Mesothelial cell of epicardium (in vitro differentiated cells): ENCODE measurements around the gene CDH23. TPM values are rescaled to one million over a fixed set of nuclear protein-coding genes. Genes with fewer than 3 reads are reported as not detected.

Experiments
- DNase-seq, 2 experiments: peaks; one replicate each; pipeline ENCODE4 v3.0.0; 2021; ENCODE audit warnings: low spot score in 2 of 2; ENCODE audit not compliant: unreplicated experiment in 2 of 2
- H3K27ac Mint-ChIP-seq: 2 replicates; pipeline ENCODE4 v1.8.0; 2021; ENCODE audit warnings: mixed read lengths
- H3K27me3 Mint-ChIP-seq: 2 replicates; pipeline ENCODE4 v1.8.0; 2021; ENCODE audit warnings: low read depth, mixed read lengths
- H3K36me3 Mint-ChIP-seq: 2 replicates; pipeline ENCODE4 v1.8.0; 2021; ENCODE audit warnings: mixed read lengths
- H3K4me1 Mint-ChIP-seq: 2 replicates; pipeline ENCODE4 v1.8.0; 2021; ENCODE audit warnings: mixed read lengths
- H3K4me3 Mint-ChIP-seq: 2 replicates; pipeline ENCODE4 v1.8.0; 2021; ENCODE audit warnings: mild to moderate bottlenecking, moderate library complexity, mixed read lengths
- H3K9me3 Mint-ChIP-seq: 2 replicates; pipeline ENCODE4 v1.8.0; 2021; ENCODE audit warnings: mixed read lengths
- total RNA-seq: library from RNA; stranded (reverse); gene quantifications from 3 replicates; pipeline ENCODE4 v1.2.1, GENCODE V29; 2021
- TF ChIP-seq, protein P1 (sequence below): fragments of 200-600 bp; sonication (generic); IDR thresholded peaks from one replicate; pipeline ENCODE4 v1.5.0; 2021; ENCODE audit warnings: antibody characterized with exemption; ENCODE audit not compliant: unreplicated experiment

Gene CDH23
- total RNA-seq, 1 donor from 2014 or later, result 2.5 TPM

GRCh38 chr10:71671994-71672946 is 275.6 kb downstream of the CDH23 start:
- TF ChIP-seq, protein P1, sequence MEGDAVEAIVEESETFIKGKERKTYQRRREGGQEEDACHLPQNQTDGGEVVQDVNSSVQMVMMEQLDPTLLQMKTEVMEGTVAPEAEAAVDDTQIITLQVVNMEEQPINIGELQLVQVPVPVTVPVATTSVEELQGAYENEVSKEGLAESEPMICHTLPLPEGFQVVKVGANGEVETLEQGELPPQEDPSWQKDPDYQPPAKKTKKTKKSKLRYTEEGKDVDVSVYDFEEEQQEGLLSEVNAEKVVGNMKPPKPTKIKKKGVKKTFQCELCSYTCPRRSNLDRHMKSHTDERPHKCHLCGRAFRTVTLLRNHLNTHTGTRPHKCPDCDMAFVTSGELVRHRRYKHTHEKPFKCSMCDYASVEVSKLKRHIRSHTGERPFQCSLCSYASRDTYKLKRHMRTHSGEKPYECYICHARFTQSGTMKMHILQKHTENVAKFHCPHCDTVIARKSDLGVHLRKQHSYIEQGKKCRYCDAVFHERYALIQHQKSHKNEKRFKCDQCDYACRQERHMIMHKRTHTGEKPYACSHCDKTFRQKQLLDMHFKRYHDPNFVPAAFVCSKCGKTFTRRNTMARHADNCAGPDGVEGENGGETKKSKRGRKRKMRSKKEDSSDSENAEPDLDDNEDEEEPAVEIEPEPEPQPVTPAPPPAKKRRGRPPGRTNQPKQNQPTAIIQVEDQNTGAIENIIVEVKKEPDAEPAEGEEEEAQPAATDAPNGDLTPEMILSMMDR, result no peak
- H3K4me1 Mint-ChIP-seq, result peaks cover 14% of the 10 kb centered on the region
- no peak for DNase-seq
- H3K4me3 Mint-ChIP-seq, result no peak overlapping the region
- H3K9me3 Mint-ChIP-seq, result no peaks in the 10 kb centered on the region
- no peaks in the 10 kb centered on the region for H3K36me3 Mint-ChIP-seq
- no peak overlapping the region for H3K27ac Mint-ChIP-seq
- H3K27me3 Mint-ChIP-seq, result peaks cover 30% of the 10 kb centered on the region

DNA sequence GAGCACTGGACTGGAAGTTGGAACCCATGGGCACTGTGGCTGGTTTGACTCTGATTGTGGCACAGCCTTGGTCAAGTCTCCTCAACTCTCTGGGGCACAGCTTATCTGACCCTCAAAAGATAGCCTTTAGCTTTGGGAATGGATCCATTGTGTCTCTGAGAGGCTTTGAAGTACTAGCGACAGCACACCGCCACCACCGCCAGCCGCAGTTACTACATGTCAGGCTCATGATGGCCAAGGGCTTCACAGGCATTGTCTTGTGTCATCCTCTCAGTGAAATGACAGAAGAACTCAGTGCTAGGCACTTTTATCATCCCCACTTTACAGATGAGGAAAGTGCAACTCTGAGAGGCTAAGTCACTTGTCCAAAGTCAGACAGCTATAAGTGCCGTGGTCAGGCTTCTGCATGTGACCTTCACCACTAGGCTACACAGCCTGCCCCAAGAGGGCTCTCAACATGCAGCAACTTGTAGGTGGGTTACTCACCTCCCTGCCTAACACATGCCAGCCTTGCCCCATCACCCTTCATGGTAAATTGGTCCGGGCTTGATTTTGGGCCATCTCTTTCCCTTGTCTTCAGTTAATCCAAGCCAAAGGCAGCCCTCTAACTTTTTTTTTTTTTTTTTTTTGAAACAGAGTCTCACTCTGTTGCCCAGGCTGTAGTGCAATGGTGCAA is 278.7 kb downstream of the CDH23 start:
- Mint-ChIP-seq H3K27me3 (peaks cover 18% of the 10 kb centered on the region), H3K4me3 (no peak overlapping the region), H3K9me3 (no peaks in the 10 kb centered on the region), H3K36me3 (no peaks in the 10 kb centered on the region), H3K27ac (no peak overlapping the region), H3K4me1 (peaks cover 4% of the 10 kb centered on the region)
- DNase-seq, result no peak
- TF ChIP-seq, protein P1, result no peak

GRCh38 chr10:71677261-71677660 is 280.5 kb downstream of the CDH23 start:
- TF ChIP-seq, protein P1, result no peak
- H3K36me3 Mint-ChIP-seq, result no peaks in the 10 kb centered on the region
- H3K27me3 Mint-ChIP-seq, result peaks cover 22% of the 10 kb centered on the region
- no peak overlapping the region for H3K4me3 Mint-ChIP-seq
- DNase-seq, result no peak
- H3K27ac Mint-ChIP-seq, result no peak overlapping the region
- no peaks in the 10 kb centered on the region for H3K9me3 Mint-ChIP-seq
- H3K4me1 Mint-ChIP-seq, result no peaks in the 10 kb centered on the region

DNA sequence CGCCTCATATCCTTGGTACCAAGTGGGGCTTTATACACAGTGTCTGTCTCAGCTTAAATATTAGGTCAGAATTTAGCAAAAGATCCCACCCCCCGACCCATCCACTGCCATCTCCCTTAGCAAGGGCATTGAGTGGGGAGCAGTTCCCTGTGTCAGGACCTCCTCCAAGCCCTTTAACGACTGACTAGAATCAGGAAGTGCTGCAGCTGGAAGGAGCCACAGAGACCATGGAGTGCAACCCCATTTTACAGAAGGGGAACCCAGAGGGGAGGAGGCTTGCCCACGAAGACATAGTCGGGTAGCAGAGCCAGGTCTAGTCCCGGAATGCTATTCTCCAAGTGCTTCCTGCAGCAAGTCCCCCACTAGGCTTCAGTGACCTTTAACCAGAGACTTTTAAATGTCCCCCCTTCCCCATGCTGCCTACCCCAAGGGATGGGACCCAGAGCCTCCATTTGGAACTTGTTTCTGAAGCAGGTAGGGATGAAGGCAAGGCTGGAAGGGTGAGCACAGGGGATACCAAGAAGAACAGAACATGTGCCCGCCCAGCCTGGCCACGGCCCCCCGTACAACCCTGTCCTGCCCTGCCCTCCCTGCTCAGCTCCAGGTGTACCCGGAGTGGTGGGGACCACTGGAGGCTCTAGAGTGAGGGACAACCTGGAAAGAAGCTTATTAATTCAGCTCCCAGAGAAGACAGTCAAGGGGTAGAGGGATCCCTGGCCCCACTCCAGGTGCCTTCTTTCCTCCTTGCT is 281.5 kb downstream of the CDH23 start:
- H3K4me1 Mint-ChIP-seq, result no peaks in the 10 kb centered on the region
- no peak overlapping the region for H3K27ac Mint-ChIP-seq
- H3K4me3 Mint-ChIP-seq, result no peak overlapping the region
- peaks cover 22% of the 10 kb centered on the region for H3K27me3 Mint-ChIP-seq
- H3K9me3 Mint-ChIP-seq, result no peaks in the 10 kb centered on the region
- H3K36me3 Mint-ChIP-seq, result no peaks in the 10 kb centered on the region
- TF ChIP-seq, protein P1, result no peak
- DNase-seq, result no peak

- Mint-ChIP-seq H3K27ac (no peak overlapping the region), H3K9me3 (no peaks in the 10 kb centered on the region), H3K4me3 (no peak overlapping the region), H3K4me1 (no peaks in the 10 kb centered on the region), H3K27me3 (peaks cover 19% of the 10 kb centered on the region), H3K36me3 (no peaks in the 10 kb centered on the region)
- DNase-seq, result no peak
- TF ChIP-seq, protein P1, result no peak
These were observed 282.7 kb downstream of the CDH23 start for GRCh38 chr10:71679425-71679824.
